HG02970 (cell line): Measurements from ENCODE around the gene TOM1L1.
"Not testable (repeated sequence)": the region's sequence is repeated elsewhere in the genome, so short reads cannot be mapped to it uniquely, and the experiment has no call there.

Experiments used
- ATAC-seq: cut with Tn5 transposase; IDR thresholded peaks from one replicate; pipeline ENCODE4 v1.9.1; 2021; ENCODE audit warnings: mild to moderate bottlenecking, moderate library complexity, moderate number of reproducible peaks; ENCODE audit not compliant: unreplicated experiment, low FRiP score

Gene TOM1L1, protein sequence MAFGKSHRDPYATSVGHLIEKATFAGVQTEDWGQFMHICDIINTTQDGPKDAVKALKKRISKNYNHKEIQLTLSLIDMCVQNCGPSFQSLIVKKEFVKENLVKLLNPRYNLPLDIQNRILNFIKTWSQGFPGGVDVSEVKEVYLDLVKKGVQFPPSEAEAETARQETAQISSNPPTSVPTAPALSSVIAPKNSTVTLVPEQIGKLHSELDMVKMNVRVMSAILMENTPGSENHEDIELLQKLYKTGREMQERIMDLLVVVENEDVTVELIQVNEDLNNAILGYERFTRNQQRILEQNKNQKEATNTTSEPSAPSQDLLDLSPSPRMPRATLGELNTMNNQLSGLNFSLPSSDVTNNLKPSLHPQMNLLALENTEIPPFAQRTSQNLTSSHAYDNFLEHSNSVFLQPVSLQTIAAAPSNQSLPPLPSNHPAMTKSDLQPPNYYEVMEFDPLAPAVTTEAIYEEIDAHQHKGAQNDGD

DNA sequence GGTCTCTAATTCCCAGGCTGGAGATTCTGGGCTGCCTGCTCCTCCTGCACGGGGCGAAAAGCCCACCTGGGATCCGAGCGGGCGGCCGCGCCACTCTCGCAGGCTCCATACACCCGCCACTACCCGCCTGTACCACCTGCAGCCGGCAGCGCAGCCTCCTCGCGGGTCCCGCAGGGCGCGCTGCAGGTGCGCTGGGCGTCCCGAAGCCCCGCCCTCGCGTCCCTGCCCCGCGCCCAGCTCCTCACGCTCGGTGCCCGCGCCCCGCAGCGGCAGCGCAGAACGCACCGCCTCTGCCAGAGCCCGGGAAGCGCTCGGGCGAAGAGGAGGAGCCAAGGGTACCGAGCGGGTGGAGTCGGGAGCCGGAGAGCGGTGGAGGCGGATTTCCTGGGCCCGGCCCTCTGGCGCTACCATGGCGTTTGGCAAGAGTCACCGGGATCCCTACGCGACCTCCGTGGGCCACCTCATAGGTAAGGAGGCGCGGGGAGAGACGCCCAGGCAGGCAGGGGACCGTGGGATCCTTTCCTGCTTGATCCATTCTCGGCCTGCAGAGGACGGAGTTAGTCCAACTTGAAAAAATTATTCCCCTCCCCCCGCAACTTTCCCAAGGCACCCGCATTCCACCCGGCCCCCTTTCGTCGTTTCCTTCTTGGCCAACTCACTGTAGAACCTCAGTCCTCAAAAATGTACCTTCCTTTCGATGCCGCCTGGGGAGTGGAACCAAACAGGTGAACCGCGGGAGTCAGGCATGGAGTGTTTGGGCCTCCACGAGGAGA, at the start of gene TOM1L1:
Gene TOM1L1, plus strand, starts transcription at position 396 of the 773 bp plus-strand sequence. Its CDS starts 14 bp downstream, at position 410.
- no peak for ATAC-seq

DNA sequence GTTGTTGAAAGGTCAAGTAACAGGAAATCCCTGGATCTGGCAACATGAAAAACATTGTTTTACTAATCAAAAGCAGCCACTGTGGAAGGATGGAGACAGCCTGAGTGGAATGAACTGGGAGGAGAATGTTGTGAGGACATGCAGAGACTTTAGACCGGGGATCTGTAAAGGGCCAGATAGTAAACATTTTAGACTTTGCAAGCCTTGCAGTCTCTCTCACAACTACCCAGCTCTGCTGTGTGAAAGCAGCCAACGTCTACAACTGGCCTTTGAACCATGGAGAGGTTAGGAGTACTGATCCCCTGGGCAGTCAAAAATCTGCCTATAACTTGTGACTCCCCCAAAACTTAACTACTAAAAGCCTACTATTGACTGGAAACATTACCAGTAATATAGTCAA, 41.5 kb upstream of the TOM1L1 start:
- ATAC-seq: no peak

DNA sequence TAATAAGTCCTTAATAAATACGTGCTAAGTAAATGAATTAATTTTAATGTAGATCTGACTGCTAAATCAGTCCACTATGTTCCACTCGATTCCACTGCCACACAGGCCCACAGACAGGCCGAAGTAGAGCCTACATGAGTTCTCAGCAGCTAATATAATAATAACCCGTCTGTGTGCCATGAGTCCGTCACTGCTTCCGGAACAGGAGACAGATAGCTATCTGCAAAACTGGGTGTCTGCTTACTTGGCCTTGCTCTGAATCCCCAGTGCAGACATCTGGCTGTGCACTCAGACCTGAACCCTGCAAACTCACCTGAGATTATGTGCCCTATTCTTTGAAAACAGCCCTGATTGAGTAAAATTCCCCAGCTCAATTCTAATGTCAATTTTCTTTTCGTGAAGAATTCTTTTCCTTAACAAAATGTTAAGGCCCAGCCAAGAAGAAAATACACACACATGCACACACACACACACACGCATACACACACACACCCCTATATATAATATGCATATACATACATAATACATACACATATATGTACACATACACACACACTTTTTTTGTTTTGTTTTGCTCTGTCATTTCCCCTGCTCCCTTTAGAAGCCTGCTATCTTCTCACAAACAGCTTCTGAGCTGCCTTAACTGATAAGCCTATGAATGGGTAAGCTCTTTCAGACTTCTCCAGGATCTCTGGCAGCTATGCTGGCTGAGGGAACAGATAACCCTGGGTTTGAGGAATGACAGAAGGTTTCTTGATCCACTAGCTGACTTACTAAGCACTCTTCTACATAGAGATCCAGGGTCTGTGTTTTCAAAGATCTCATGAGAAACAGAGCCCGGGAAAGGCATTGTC, 39.8 kb upstream of the TOM1L1 start:
- ATAC-seq: no peak

DNA sequence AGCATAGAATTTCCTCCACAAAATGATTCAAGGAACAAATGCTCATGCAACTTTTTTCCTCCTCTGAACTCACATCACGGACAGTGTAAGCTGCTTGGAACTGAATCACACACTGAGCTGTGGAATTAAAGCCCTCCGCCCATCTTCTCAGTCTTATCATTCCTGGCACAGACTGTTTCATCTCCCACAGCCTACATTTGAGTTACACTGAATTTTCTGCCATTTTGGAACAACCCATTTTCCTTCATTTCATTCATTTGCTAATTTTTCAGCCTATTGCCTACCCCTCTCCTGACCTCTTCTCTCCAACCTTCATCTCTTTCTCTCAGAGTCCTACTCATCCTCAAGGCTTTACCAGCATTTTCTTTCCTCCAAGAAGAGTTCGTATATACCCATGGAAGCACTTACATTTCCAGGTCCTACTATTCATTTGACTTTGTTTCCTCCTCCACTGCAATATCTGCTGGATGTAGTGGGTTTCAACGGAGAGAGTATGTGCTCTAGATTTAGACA, 39.1 kb upstream of the TOM1L1 start:
- ATAC-seq: no peak

DNA sequence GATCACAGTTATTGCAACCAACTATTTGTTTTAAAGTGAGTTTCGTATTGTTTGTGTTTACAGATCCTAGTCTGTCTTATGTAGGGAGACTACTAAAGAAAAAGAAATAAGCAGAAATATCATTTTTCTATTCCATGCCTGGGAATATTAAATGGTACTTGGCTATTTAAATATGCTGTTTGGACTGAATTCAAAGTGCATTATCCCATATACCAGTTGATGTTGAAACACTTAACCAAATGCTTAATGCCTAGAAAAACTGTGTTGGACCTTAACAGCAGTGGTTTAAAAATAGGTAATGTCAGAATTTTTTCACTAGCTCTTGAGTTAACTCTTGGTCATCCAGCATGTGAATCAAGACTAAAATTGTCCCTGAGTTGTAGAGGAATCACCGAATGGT, 37.5 kb upstream of the TOM1L1 start:
- no peak for ATAC-seq

DNA sequence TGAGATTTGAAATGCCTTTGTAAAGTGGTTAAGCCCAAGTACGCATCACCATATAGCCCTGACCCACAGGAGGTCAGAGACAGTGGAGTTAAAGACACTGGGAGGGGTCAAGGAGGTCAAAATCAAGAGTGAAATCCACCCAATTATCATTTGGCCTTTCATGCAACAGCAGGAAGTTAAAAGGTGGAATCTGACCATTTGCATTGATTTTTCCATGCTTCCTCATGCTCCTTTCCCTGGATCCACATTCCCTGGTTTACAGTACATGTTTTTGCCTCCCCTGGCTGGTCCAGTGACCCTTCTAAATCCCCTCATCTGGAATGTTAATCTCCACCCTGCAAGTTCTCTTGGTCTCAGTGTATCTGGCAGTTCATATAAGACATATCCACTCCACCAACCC, 36.6 kb upstream of the TOM1L1 start:
- no peak for ATAC-seq

DNA sequence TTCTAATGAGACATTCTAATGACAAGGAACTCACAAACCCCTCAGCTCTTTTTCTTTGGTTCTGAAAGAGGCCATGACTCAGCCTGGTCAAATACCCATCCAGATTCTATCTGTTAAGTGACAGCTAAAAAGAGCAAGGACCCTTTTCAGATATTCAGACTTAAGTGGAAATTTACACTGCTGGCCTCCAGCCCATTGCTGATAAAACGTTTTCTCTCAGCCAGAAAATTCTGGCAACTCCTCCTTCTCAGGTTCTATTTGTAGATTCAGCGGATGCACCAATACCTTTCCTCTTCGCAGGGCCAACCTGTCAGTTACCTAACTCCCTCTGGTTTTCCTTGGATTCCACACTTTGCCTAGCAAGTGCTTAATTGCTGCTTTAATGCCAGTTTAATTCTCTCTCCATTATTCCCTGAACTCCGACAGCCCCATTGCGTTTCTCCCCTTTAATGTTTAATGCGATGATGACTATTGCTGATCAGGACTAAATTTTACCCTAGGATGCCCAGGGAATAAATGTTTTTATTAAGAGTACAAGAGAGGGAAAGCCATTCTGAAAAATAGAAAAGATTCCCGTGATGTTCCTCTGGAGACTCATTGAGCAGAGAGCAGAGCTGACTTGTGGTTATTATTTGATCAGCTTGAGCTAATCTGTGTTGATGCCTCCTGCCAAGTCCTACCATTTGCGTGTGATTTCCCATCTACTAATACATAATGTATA, 35.9 kb upstream of the TOM1L1 start:
- ATAC-seq: no peak

DNA sequence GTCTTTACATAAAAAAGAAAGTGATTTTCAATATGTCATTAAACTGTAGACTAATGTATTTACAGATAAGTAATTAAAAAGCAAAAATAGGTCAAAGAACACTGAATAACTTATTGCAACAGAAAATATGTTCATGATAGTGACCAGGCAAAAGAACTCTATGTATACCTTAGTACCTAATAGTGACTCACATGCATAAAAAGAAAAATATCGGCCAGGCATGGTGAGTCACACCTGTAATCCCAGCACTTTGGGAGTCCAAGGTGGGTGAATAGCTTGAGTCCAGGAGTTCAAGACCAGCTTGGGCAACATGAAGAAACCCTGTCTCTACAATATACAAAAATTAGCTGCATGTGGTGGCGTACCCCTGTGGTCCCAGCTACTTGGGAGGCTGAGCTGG, 33.0 kb upstream of the TOM1L1 start:
- no peak for ATAC-seq

DNA sequence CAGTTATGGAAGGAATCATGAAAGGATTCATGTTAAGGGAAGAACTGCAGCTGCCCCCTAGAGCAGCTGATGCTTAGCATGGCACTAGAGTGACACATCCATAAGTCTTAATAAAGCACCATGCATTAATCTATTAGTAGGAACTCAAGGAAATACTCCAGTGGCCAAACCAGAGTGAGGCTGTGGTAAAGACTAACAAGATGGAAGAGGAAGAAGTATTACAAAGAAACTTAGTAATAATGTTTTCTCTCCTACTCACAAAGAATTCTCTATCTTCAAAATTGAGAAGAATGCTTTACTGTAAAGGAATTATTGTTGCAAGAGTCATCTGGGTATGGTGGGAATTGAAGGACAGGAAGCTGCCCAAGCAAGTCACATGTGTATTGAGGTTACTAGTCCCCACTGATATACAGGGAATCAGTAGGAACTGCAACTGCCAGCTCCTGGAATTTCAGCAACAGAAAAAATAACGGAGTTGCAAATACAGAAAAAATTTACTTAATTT, 29.9 kb upstream of the TOM1L1 start:
- no peak for ATAC-seq

DNA sequence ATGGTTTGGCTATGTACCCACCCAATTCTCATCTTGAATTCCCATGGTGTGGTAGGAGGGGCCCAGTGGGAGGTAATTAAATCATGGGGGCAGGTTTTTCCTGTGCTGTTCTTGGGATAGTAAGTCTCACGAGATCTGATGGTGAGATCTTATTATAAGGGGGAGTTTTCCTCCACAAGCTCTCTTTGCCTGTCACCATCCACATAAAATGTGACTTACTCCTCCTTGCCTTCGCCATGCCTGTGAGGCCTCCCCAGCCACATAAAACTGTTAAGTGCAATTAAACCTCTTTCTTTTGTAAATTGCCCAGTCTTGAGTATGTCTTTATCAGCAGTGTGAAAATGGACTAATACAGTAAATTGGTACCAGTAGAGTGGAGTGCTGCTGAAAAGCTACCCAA, 24.7 kb upstream of the TOM1L1 start:
- ATAC-seq: not testable (repeated sequence)

DNA sequence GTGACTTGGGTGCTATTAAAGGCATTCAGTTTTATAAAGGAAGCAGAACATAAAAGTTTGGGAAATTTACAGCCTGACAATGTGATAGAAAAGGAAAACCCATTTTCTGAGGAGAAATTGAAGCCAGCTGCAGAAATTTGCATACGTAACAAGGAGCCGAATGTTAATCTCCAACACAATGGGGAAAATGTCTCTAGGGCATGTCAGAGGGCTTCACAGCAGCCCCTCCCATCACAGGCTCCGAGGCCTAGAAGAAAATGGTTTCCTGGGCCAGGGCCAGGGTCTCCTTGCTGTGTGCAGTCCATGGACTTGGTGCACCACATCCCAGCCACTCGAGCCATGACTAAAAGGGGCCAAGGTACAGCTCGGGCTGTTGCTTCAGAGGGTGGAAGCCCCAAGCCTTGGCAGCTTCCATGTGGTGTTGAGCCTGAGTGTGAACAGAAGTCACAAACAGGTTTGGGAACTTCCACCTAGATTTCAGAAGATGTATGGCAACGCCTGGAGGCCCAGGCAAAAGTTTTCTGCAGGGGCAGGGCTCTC, 23.9 kb upstream of the TOM1L1 start:
- no peak for ATAC-seq

DNA sequence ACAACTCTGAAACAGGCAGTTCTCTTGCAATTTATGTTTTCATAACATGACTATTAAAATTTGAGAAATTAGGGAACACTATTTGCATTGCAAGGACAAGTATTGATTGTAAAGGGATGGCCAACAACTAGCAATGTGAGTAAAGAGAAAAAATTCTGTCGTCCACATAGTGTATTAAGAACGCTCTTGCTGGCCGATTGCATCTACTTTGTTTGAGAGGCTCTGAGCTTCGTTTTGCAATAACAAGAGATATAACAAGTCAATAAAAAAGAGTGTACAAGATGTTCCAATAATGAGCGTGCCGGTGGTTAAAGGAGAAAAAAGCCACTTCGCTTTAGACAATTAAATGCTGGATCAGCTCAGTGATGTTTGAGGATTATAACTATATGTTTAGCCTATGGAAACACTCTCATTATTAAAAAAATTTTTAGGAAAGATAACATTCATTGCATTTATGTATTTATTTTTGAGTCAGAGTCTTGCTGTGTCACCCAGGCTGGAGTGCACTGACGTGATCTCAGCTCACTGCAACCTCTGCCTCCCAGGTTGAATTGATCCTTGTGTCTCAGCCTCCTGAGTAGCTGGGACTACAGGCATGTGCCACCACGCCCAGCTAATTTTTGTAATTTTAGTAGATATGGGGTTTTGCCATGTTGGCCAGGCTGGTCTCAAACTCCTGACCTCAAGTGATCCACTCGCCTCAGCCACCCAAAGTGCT, 19.2 kb upstream of the TOM1L1 start:
- no peak for ATAC-seq

DNA sequence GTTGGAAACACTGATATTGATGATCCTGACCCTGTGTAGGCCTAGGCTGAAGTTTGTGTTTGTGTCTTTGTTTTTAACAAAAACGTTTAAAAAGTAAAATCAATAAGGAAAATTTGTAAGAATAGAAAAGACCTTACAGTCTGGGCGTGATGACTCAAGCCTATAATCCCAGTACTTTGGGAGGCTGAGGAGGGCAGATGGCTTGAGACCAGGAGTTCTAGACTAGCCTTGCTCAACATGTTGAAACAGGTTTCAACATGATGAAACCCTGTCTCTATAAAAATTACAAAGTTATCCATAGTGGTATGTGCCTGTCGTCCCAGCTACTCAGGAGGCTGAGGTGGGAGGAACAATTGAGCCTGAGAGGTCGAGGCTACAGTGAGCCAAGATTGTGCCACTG, 18.3 kb upstream of the TOM1L1 start:
- ATAC-seq: no peak

DNA sequence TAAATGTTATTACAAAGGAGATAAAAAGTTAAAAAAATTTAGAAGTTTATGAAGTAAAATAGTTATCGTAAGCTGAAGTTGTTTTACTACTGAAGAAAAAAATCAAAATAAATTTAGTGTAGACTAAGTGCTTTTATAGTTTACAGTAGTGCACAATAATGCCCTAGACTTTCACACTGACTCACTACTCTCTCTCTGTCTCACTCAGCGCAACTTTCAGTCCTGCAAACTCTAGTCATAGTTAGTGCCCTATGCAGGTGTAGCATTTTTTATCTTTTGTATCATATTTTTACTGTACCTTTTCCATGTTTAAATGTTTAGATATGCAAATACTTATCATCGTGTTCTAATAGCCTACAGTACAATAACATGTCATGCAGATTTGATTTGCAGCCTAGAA, 17.7 kb upstream of the TOM1L1 start:
- ATAC-seq: no peak

DNA sequence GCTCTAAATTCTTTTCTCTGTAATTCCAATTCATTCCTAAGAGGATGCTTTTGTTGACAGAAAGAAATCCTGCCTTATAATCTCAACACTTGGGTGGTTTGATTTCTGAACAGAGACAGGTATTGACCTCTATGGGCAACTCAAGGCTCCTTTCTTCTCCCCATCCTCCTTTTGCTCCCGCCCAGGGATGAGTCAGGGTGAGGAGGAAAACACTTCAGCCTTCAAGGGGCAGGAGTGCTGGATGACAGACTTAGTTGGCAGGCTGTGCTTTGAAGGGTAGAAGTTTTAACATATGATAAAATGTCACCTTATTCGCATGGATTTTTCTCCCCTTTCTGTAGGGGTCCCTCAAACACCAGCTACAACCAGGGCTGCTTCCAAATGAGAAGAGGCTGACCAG, 16.7 kb upstream of the TOM1L1 start:
- no peak for ATAC-seq

DNA sequence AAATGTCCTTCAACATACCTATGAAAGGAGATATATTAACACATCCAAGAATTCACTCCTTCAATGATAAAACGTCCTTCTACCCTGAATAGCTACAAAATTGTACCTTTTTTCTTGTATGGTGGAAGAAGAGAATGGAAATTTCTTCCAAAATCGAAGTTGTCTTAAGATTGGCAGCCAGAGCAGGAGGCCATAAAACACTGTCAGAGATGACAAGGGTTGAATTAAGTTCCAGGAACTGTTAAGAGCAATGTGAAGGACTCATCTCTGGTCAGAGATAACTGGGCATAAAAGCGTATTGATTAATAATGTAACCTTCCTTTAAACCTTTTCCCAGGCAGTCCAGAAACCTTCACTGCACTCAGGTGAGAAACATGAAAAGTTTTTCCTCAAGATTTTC, 12.9 kb upstream of the TOM1L1 start:
- no peak for ATAC-seq

DNA sequence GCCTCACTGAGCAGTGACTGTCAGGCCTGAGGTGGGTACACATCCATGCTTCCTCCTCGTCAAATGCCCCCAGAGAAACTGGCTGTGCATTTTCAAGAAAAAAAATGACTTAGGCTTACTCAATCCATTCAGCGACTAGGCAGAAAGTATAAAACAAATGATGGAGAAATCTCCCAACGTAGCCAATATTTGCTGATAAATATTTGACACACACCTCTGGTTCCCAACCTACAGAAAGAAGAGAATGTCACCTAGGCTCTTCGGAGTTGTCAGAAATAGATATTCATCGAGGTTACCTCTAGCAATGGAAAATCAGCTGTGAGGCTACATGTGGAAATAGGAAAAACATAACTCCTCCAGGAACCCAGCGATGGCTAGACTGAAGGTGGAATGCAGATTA, 12.4 kb upstream of the TOM1L1 start:
- no peak for ATAC-seq

DNA sequence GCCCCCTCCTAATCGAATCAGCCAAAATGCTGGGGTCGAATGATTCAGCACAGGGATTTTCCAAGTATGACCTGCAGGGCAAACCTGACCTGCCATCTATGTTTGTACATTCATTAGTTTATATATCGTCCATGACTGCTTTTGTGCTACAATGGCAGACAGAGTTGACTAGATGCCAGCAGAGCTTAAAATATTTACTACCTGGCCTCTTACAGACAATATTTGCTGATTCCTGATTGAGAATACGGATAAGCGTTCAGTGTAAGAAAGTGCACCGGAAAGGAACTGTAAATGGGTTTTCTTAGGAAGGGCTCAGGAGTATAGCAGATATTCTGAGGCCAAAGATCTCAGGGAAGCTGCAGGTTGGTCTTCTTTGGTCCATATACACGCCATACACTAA, 11.7 kb upstream of the TOM1L1 start:
- ATAC-seq: no peak
